ENCODE results near the gene KAT6B. TPM values are rescaled to one million over a fixed set of nuclear protein-coding genes. Genes with fewer than 3 reads are reported as not detected.

The KAT6B gene
- total and polyA plus RNA-seq, 2 experiments from 2014 or later, result 15.8 to 36.2 TPM

DNA sequence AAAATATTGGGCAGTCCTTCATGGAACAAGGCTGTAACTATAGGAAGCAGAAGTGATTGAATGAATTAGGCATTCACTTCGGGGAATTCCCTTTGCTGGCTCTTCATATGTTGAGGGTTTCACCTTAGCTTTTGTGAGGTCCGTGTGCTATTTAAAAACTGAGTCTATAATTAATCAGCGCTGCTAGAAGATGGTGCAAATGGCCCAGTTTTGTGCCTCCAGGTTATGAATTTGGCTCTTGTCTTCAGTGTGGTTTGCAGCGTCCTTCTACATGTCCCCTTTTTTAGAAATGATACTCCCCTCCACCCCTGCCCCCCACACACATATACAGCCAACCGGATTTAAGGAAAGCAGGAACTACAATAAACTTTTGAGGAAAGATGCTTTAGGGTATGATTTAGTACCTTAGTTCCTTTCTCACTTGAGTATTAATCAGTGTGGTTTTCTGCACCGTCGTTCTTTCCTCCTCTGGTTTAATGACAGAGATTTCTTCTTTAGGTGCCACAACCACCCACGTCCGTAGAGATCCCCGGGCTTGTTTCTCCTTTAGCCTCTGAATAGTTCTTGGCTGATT, 174.4 kb downstream of the KAT6B start:
- H4K20me1 ChIP-seq (ENCODE audit: insufficient read depth, poor library complexity, severe bottlenecking), result no peaks in the 10 kb centered on the region
- no peaks in the 10 kb centered on the region for H3K27me3 ChIP-seq
- H3K9me3 ChIP-seq (ENCODE audit: low read depth), result no peaks in the 10 kb centered on the region
- no peaks in the 10 kb centered on the region for H3K79me2 ChIP-seq
- H2AFZ ChIP-seq, result no peak overlapping the region
- H3K27ac ChIP-seq, result no peak overlapping the region
- WGBS (ENCODE audit: low lambda C conversion rate, missing lambda C conversion rate), result 93% methylated on average over 10 of the region's 10 CpGs
- TF ChIP-seq EZH2phosphoT487 (IDR thresholded peaks at IDR 0.05; ENCODE audit: low read depth, severe bottlenecking, unreplicated experiment) (no peak), EZH2 (IDR thresholded peaks at IDR 0.05; ENCODE audit: borderline replicate concordance) (no peak)
- TF ChIP-seq, protein P1, sequence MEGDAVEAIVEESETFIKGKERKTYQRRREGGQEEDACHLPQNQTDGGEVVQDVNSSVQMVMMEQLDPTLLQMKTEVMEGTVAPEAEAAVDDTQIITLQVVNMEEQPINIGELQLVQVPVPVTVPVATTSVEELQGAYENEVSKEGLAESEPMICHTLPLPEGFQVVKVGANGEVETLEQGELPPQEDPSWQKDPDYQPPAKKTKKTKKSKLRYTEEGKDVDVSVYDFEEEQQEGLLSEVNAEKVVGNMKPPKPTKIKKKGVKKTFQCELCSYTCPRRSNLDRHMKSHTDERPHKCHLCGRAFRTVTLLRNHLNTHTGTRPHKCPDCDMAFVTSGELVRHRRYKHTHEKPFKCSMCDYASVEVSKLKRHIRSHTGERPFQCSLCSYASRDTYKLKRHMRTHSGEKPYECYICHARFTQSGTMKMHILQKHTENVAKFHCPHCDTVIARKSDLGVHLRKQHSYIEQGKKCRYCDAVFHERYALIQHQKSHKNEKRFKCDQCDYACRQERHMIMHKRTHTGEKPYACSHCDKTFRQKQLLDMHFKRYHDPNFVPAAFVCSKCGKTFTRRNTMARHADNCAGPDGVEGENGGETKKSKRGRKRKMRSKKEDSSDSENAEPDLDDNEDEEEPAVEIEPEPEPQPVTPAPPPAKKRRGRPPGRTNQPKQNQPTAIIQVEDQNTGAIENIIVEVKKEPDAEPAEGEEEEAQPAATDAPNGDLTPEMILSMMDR (IDR thresholded peaks at IDR 0.05; ENCODE audit: poor library complexity), result no peak
- DNase-seq (ENCODE audit: low spot score), result no peak
- no peak overlapping the region for H3K4me3 ChIP-seq
- no peak overlapping the region for H3K4me2 ChIP-seq
- no peaks in the 10 kb centered on the region for H3K36me3 ChIP-seq (replicated peaks; ENCODE audit: insufficient read depth, low read depth)
- H3K4me1 ChIP-seq (ENCODE audit: insufficient read depth), result no peaks in the 10 kb centered on the region
- no peaks in the 10 kb centered on the region for H3K9me2 ChIP-seq (replicated peaks; ENCODE audit: insufficient read depth)

DNA sequence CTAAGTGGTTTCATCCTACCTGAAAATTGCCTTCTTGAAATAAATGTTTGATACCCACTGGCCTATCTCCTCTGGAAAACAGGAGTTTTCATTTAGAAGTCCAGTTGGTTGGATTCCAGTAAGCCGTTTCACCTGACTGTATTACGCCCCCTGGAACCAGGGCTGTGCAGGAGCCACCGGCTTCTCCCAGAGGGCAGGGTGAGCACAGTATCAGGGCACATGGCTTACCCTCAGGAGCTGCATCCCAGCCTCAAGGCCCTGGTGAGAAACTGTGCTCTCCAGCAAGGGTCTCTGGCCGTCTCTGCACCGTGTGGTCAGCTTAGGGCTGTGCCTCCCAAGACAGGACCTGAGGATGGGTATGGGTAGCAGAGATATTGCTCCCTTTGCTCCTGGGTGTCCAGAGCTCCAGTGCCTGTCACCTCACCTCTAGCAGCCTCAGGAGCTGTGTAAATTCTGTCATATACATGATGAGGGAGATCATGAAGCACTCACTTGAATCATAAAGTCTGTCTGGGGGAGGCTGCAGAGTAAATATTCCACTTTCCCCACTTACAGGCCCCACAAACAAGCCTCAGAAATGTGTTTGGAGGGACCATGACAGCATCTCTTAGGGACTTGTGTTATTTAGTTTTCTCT, 175.4 kb downstream of the KAT6B start:
- Histone ChIP-seq H3K4me2 (no peak overlapping the region), H3K36me3 (replicated peaks; ENCODE audit: insufficient read depth, low read depth) (no peaks in the 10 kb centered on the region), H3K79me2 (no peaks in the 10 kb centered on the region), H3K27ac (no peak overlapping the region), H3K9me2 (replicated peaks; ENCODE audit: insufficient read depth) (no peaks in the 10 kb centered on the region), H3K27me3 (no peaks in the 10 kb centered on the region), H3K4me3 (no peak overlapping the region), H3K9me3 (ENCODE audit: low read depth) (no peaks in the 10 kb centered on the region), H3K4me1 (ENCODE audit: insufficient read depth) (no peaks in the 10 kb centered on the region), H2AFZ (no peak overlapping the region), H4K20me1 (ENCODE audit: insufficient read depth, poor library complexity, severe bottlenecking) (no peaks in the 10 kb centered on the region)
- no peak for TF ChIP-seq EZH2phosphoT487 (IDR thresholded peaks at IDR 0.05; ENCODE audit: low read depth, severe bottlenecking, unreplicated experiment)
- TF ChIP-seq, protein P1 (IDR thresholded peaks at IDR 0.05; ENCODE audit: poor library complexity), result no peak
- TF ChIP-seq EZH2 (IDR thresholded peaks at IDR 0.05; ENCODE audit: borderline replicate concordance), result no peak
- WGBS (ENCODE audit: low lambda C conversion rate, missing lambda C conversion rate), result 92% methylated on average over 5 of the region's 5 CpGs
- DNase-seq (ENCODE audit: low spot score), result no peak

DNA sequence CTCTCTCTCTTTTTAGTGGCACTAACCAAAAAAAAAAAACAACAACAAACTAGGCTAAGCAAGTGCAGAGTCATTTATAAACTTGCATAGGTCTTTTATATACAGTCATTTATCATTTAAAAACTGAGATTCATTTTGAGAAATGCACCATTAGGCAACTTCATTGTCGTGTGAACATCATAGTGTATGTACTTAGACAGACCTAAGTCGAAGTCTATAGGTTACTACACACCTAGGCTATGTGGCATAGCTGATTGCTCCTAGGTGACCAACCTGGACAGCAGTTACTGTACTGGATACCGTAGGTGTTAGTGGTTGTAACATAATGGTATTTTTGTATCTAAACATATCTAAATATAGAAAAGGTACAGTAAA, 175.9 kb downstream of the KAT6B start:
- H3K79me2 ChIP-seq, result no peaks in the 10 kb centered on the region
- H3K4me1 ChIP-seq (ENCODE audit: insufficient read depth), result no peaks in the 10 kb centered on the region
- no peak for DNase-seq (ENCODE audit: low spot score)
- 94% methylated on average over 3 of the region's 3 CpGs for WGBS (ENCODE audit: low lambda C conversion rate, missing lambda C conversion rate)
- no peak overlapping the region for H3K4me2 ChIP-seq
- TF ChIP-seq, protein P1 (IDR thresholded peaks at IDR 0.05; ENCODE audit: poor library complexity), result no peak
- TF ChIP-seq EZH2phosphoT487 (IDR thresholded peaks at IDR 0.05; ENCODE audit: low read depth, severe bottlenecking, unreplicated experiment) (no peak), EZH2 (IDR thresholded peaks at IDR 0.05; ENCODE audit: borderline replicate concordance) (no peak)
- no peak overlapping the region for H3K27ac ChIP-seq
- no peaks in the 10 kb centered on the region for H3K27me3 ChIP-seq
- H3K9me2 ChIP-seq (replicated peaks; ENCODE audit: insufficient read depth), result no peaks in the 10 kb centered on the region
- H3K4me3 ChIP-seq, result no peak overlapping the region
- H3K36me3 ChIP-seq (replicated peaks; ENCODE audit: insufficient read depth, low read depth), result no peaks in the 10 kb centered on the region
- H2AFZ ChIP-seq, result no peak overlapping the region
- no peaks in the 10 kb centered on the region for H3K9me3 ChIP-seq (ENCODE audit: low read depth)
- no peaks in the 10 kb centered on the region for H4K20me1 ChIP-seq (ENCODE audit: insufficient read depth, poor library complexity, severe bottlenecking)

Measured in hepatocyte (in vitro differentiated cells).